Gastrocnemius medialis (tissue), 4 donors: Measurements from ENCODE around the gene EPB41L4B. TPM values are rescaled to one million over a fixed set of nuclear protein-coding genes. Genes with fewer than 3 reads are reported as not detected.

Experiments used
- ATAC-seq, 2 donors: fragments of 150-250 bp; one replicate each; pipeline ENCODE4 v1.9.1; 2016
- DNase-seq, 2 donors: peaks; one replicate each; pipeline ENCODE4 v3.0.0-alpha.2; 2019
- H3K27ac ChIP-seq, 4 donors: fragments of 200-600 bp; sonication (generic); 1 replicate in 1 of 4; 2 replicates in 3 of 4; pipeline ENCODE4 v1.5.1; 2016 to 2018; ENCODE audit warnings: mild to moderate bottlenecking in 2 of 4, moderate library complexity in 1 of 4
- H3K27me3 ChIP-seq, 3 donors: fragments of 200-600 bp; sonication (generic) in 2 of 3; 1 replicate in 1 of 3; 2 replicates in 2 of 3; pipeline versions ENCODE4 v1.5.1 to v1.6.0; 2016 to 2019; ENCODE audit warnings: mild to moderate bottlenecking in 1 of 3, moderate library complexity in 1 of 3
- H3K36me3 ChIP-seq, 2 donors: fragments of 200-600 bp; sonication (generic) in 1 of 2; one replicate each; pipeline ENCODE4 v1.5.1; 2017 to 2018
- H3K4me1 ChIP-seq, 2 donors: fragments of 200-600 bp; sonication (generic) in 1 of 2; one replicate each; pipeline ENCODE4 v1.5.1; 2016 to 2017; ENCODE audit warnings: mild to moderate bottlenecking in 2 of 2
- H3K4me3 ChIP-seq, 4 donors: fragments of 200-600 bp; sonication (generic) in 3 of 4; 1 replicate in 1 of 4; 2 replicates in 3 of 4; pipeline ENCODE4 v1.5.1; 2016 to 2019; ENCODE audit warnings: mild to moderate bottlenecking in 2 of 4
- H3K9me3 ChIP-seq, 3 donors: fragments of 200-600 bp; sonication (generic) in 2 of 3; 1 replicate in 1 of 3; 2 replicates in 2 of 3; pipeline ENCODE4 v1.5.1; 2016 to 2019
- POLR2A ChIP-seq, 2 donors: fragments of 450-650 bp; IDR thresholded peaks; one replicate each; pipeline ENCODE4 v1.6.1; 2017; ENCODE audit warnings: antibody characterized with exemption in 2 of 2, mild to moderate bottlenecking in 2 of 2, moderate library complexity in 2 of 2
- in situ Hi-C, 4 donors: fragments of 200-750 bp; cut with MboI; loops; one replicate each; pipeline versions ENCODE4 v1.15.0 to v1.8.0; 2017; ENCODE audit warnings: low sequenced_read_pairs in 4 of 4
- intact Hi-C: fragments of 100-400 bp; cut with DNase I; formaldehyde crosslinking; loops from one replicate; pipeline ENCODE4 v1.15.1; 2023; ENCODE audit warnings: low total_unique reads
- total RNA-seq, 4 donors: library from RNA; depleted of rRNA; stranded (reverse); fragments of >200 nt; gene quantifications; one replicate each; pipeline versions ENCODE4 v1.1.0 to v1.2.3, GENCODE V29; 2016
- TF ChIP-seq, protein P1 (sequence below), 5 experiments: fragments of 450-650 bp in 3 of 5; fragments of 200-600 bp in 2 of 5; sonication (generic) in 2 of 5; IDR thresholded peaks in 4 of 5; conservative IDR thresholded peaks in 1 of 5; 1 replicate in 4 of 5; 2 replicates in 1 of 5; pipeline ENCODE4 v1.5.1; 2016 to 2019; ENCODE audit warnings: antibody characterized with exemption in 5 of 5, mild to moderate bottlenecking in 3 of 5, moderate library complexity in 3 of 5

EPB41L4B gene
- total RNA-seq, 4 donors from 2014 or later: 3.8 to 6.9 (median 6.1) TPM

DNA sequence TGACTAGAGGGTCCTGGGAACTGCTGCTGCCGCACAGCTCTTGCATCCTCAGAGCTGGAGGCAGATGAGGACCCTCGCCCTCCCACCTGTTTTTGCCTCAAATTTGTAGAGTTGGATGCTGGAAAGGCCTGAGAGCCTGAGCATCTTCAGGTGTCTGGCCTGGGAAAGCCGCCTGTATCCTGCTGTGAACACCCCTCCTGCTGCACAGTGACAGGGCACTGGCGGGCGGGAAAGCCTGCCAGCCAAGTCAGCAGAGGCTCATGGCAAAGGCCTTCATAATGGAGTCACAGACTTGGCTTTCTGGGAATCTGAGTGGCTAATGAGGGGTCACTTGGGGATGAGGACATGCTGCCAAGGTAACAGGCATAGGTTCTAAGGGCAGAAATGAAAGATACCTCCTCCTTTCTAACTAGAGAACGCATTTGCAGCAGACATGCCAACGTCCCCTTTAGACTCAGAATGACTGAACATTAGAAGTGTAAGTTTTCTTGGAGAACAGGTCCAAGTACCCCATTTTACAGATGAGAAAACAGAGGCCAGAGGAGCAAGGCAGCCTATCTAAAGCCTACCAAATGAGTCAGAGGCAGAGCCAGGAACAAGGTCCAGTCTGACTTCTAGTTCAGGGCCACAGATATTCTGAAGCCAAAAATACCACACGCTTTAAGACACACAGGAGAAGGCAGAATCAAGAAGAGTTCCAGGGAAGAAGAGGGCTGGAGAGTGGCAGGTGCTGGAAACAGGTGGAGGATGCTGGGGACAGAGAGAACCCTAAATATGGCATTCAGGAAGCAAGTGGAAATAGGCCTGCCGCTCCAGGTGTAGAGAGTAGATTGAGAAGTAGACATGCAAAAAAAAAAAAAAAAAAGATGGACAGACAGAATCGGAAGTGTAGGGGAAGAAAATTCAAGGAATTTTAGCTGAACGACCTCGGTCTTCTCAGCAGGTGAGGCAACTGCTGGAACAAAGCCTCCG lies 44.1 kb downstream of the EPB41L4B start:
- no peak for TF ChIP-seq POLR2A (IDR thresholded peaks at IDR 0.05)
- TF ChIP-seq, protein P1, sequence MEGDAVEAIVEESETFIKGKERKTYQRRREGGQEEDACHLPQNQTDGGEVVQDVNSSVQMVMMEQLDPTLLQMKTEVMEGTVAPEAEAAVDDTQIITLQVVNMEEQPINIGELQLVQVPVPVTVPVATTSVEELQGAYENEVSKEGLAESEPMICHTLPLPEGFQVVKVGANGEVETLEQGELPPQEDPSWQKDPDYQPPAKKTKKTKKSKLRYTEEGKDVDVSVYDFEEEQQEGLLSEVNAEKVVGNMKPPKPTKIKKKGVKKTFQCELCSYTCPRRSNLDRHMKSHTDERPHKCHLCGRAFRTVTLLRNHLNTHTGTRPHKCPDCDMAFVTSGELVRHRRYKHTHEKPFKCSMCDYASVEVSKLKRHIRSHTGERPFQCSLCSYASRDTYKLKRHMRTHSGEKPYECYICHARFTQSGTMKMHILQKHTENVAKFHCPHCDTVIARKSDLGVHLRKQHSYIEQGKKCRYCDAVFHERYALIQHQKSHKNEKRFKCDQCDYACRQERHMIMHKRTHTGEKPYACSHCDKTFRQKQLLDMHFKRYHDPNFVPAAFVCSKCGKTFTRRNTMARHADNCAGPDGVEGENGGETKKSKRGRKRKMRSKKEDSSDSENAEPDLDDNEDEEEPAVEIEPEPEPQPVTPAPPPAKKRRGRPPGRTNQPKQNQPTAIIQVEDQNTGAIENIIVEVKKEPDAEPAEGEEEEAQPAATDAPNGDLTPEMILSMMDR (IDR thresholded peaks at IDR 0.05 in 4 of 5, conservative IDR thresholded peaks at IDR 0.05 in 1 of 5): no peak
- H3K4me1 ChIP-seq: peaks cover 13 to 18% of the 10 kb centered on the region in 2 donors
- intact Hi-C loops: no loop called here
- peak overlapping the region in 2 of 4 donors; percentile 26 to 48 for H3K27ac ChIP-seq
- in situ Hi-C loops: no loop called here
- ATAC-seq: no peak
- no peak overlapping the region for H3K4me3 ChIP-seq
- no peaks in the 10 kb centered on the region for H3K27me3 ChIP-seq
- no peaks in the 10 kb centered on the region for H3K36me3 ChIP-seq
- no peaks in the 10 kb centered on the region for H3K9me3 ChIP-seq
- no peak for DNase-seq

DNA sequence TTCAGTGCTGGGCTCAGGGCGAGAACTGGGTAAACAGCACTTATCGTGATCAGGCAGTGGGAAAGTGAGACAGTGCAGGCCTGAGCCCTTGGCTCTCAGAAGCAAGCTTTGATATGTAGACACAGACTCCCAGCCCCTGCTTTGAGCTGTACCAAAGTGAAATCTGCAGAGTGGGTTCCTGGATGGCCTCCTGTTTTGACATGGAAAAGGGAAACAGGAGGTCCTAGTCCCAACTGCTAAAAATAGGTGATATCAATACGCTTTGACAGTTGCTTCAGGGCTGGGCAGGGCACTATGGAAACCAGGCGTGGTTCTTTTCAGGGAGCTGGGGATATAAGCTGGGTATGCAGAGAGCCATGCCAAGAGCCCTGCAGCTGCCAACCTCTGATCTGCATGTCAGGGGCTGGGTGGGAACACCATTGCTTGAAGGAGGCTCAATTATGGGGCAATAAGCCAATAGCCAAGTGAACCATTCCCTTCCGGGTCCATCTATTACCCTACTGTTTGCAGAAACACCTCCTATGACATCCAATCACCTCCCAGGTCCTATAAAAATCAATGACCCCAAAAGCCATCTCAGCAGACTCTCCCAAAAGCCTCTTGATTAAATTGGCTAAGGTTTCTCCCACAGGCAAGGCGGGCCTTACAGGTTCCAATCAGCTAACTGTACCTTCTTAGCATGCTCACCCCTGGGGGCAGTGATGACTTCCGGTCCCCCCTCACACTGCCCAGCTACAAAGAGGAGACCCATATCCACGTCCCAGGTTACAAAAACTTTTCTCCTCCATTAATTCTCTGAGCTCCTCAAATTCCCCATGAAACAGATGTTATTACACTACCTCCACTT lies 45.8 kb downstream of the EPB41L4B start:
- ATAC-seq (peak; percentile 51 to 52), DNase-seq (no peak)
- Histone ChIP-seq H3K27ac (peak overlapping the region in 2 of 4 donors; percentile 33 to 67), H3K36me3 (no peaks in the 10 kb centered on the region), H3K4me3 (no peak overlapping the region), H3K27me3 (no peaks in the 10 kb centered on the region), H3K4me1 (peaks cover 16 to 23% of the 10 kb centered on the region in 2 donors), H3K9me3 (no peaks in the 10 kb centered on the region)
- in situ Hi-C loops: no loop called here
- intact Hi-C loops: no loop called here
- TF ChIP-seq POLR2A (IDR thresholded peaks at IDR 0.05): no peak
- TF ChIP-seq, protein P1 (IDR thresholded peaks at IDR 0.05 in 4 of 5, conservative IDR thresholded peaks at IDR 0.05 in 1 of 5): no peak

DNA sequence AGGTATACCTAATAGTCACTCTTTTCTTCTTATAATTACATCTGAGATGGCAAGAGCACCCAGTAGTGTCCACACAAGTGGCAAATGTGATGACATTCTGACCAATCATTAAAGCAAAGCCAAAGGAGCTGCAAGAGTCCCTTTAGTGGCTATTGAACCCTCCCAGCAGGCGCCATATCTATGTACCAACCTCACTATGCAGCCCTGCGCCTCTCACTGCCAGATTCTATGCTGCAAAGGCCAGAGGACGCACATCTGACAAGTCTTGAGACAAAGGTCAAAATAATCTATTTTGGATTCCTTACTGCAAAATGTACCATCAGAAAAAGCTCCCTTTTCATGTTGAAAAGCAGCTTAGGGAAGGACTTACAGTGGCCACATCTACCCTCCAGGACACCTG lies 47.0 kb downstream of the EPB41L4B start:
- DNase-seq (no peak), ATAC-seq (no peak)
- Histone ChIP-seq H3K36me3 (no peaks in the 10 kb centered on the region), H3K9me3 (no peaks in the 10 kb centered on the region), H3K4me3 (no peak overlapping the region), H3K4me1 (peaks cover 16 to 23% of the 10 kb centered on the region in 2 donors), H3K27ac (no peak overlapping the region), H3K27me3 (no peaks in the 10 kb centered on the region)
- in situ Hi-C loops: no loop called here
- TF ChIP-seq POLR2A (IDR thresholded peaks at IDR 0.05): no peak
- TF ChIP-seq, protein P1 (IDR thresholded peaks at IDR 0.05 in 4 of 5, conservative IDR thresholded peaks at IDR 0.05 in 1 of 5): no peak
- intact Hi-C loops: loop anchor here (2.0 kb wide), 1 partner anchor 43 kb away; no protein-coding TSS in a partner anchor

DNA sequence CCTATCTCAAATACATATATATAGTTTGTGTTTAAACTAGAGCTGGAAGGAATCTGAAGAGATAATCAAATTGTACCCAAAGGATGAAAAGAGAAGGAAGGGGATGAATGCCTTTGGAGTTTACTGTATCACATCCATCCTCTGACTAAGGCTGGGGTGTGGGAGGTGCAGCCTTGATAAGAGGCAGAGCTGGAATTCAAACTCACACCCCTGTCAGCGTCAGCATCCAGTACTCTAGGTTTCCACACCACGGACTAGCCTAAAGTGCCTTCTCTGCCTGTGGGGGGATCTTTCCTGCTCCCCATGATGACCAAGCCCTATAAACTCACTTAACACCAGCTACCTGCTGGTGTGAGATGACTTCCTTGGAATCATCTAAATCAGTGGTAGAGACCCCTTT lies 48.1 kb downstream of the EPB41L4B start:
- no peak for ATAC-seq
- Histone ChIP-seq H3K27ac (no peak overlapping the region), H3K27me3 (no peaks in the 10 kb centered on the region), H3K9me3 (no peaks in the 10 kb centered on the region), H3K4me1 (peaks cover 16 to 23% of the 10 kb centered on the region in 2 donors), H3K36me3 (no peaks in the 10 kb centered on the region), H3K4me3 (no peak overlapping the region)
- DNase-seq: no peak
- intact Hi-C loops: loop anchor here (2.0 kb wide), 1 partner anchor 44 kb away; no protein-coding TSS in a partner anchor
- no peak for TF ChIP-seq POLR2A (IDR thresholded peaks at IDR 0.05)
- in situ Hi-C loops: no loop called here
